Measurements from ENCODE around the gene FAM9B. TPM values are rescaled to one million over a fixed set of nuclear protein-coding genes. Genes with fewer than 3 reads are reported as not detected.
A peak's percentile ranks its signal among the peaks of the same experiment; 100 is the strongest.

The FAM9B gene
- total RNA-seq, 1 experiment from 2014 or later, result not detected

DNA sequence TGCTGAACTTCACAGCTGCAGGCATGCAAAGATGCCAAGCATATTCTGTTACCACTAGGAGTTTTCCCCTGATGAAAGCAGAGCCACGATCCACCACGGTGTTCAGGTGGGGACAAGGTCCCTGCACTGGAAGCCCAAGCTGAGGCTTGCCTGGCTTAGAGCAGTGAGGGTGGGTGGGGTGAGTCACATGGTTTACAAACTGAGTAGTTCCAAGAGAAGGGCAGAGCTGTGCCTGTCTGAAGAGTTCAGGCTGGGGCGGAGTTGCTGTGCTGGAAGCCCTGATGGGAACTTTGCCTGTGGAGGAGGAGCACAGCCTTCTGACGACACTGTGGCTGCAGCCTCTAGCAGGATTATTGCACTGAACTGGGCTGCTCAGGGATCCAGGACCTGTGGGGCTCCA is 45.5 kb downstream of the FAM9B start:
- POLR2A ChIA-PET (ENCODE audit: unreplicated experiment), result no interaction called here

DNA sequence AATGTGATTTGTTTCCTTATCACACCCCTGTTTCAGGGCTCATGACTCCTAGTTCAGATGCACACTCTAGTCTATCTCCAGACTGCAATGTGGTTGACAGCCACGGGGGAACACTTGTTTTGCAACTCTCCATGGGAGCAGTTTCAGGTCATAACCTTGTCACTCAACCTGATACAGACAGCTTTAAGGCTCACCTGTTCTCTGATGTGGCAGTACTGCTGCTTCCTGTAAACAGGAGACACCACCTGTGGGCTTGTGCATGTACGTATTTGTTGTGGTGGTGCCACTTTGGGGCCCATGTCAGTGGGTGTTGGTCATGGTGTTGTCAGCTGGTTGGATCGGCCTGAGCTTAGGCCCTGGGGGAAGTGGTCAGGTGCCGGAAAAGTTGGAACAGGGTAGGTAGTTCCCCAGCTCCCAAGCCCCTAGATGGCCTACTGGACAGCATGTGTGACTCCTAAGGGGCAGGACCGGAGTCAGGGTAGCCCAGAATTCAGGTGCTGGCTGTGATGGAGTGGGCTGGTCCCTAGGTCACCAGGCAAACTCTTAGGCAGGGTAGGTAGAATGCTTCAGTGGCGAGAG is 46.2 kb downstream of the FAM9B start:
- Histone ChIP-seq H3F3A (ENCODE audit: insufficient read depth, low read depth) (no peaks in the 10 kb centered on the region), H3K4me1 (replicated peaks; ENCODE audit: insufficient read depth) (peaks cover 14% of the 10 kb centered on the region; the same call in 1 of the 2 replicates), H3K79me2 (ENCODE audit: low read depth) (no peaks in the 10 kb centered on the region), H3K9me3 (ENCODE audit: insufficient read depth, low read depth) (no peaks in the 10 kb centered on the region), H4K20me1 (ENCODE audit: insufficient read depth) (no peaks in the 10 kb centered on the region), H2AFZ (no peak overlapping the region), H3K4me2 (no peak overlapping the region), H3K27ac (no peak overlapping the region), H3K27me3 (ENCODE audit: insufficient read depth, low read depth) (no peaks in the 10 kb centered on the region), H3K9me2 (ENCODE audit: insufficient read depth) (no peaks in the 10 kb centered on the region), H3K4me3 (no peak overlapping the region), H3K36me3 (ENCODE audit: low read depth) (no peaks in the 10 kb centered on the region)
- peak in 1 of 2 experiments; percentile 44 for DNase-seq
- no peak for TF ChIP-seq EZH2 (IDR thresholded peaks at IDR 0.05; ENCODE audit: low read depth)
- TF ChIP-seq, protein P1, sequence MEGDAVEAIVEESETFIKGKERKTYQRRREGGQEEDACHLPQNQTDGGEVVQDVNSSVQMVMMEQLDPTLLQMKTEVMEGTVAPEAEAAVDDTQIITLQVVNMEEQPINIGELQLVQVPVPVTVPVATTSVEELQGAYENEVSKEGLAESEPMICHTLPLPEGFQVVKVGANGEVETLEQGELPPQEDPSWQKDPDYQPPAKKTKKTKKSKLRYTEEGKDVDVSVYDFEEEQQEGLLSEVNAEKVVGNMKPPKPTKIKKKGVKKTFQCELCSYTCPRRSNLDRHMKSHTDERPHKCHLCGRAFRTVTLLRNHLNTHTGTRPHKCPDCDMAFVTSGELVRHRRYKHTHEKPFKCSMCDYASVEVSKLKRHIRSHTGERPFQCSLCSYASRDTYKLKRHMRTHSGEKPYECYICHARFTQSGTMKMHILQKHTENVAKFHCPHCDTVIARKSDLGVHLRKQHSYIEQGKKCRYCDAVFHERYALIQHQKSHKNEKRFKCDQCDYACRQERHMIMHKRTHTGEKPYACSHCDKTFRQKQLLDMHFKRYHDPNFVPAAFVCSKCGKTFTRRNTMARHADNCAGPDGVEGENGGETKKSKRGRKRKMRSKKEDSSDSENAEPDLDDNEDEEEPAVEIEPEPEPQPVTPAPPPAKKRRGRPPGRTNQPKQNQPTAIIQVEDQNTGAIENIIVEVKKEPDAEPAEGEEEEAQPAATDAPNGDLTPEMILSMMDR (conservative IDR thresholded peaks at IDR 0.05), result no peak
- intact Hi-C loops (cut with micrococcal nuclease; ENCODE audit: unreplicated experiment), result no loop called here
- ChIA-PET POLR2A (ENCODE audit: unreplicated experiment) (no interaction called here), CTCF (interaction anchor here (0.6 kb wide), 1 partner anchor 24 kb away, joined by 3 read pairs; no protein-coding TSS in a partner anchor)
- BruUV-seq (replicated peaks), result no TSS peak

More for the DNA sequence above, 45.5 kb downstream of the FAM9B start:
- no peaks in the 10 kb centered on the region for H3K9me3 ChIP-seq (ENCODE audit: insufficient read depth, low read depth)
- TF ChIP-seq EZH2 (IDR thresholded peaks at IDR 0.05; ENCODE audit: low read depth), result no peak
- TF ChIP-seq, protein P1 (conservative IDR thresholded peaks at IDR 0.05), result no peak
- CTCF ChIA-PET, result interaction anchor here (0.6 kb wide), 1 partner anchor 24 kb away, joined by 3 read pairs; no protein-coding TSS in a partner anchor
- no peaks in the 10 kb centered on the region for H3K36me3 ChIP-seq (ENCODE audit: low read depth)
- H3K9me2 ChIP-seq (ENCODE audit: insufficient read depth), result no peaks in the 10 kb centered on the region
- no peaks in the 10 kb centered on the region for H3F3A ChIP-seq (ENCODE audit: insufficient read depth, low read depth)
- H2AFZ ChIP-seq, result no peak overlapping the region
- H3K79me2 ChIP-seq (ENCODE audit: low read depth), result no peaks in the 10 kb centered on the region
- intact Hi-C loops (cut with micrococcal nuclease; ENCODE audit: unreplicated experiment), result no loop called here
- no peaks in the 10 kb centered on the region for H4K20me1 ChIP-seq (ENCODE audit: insufficient read depth)
- no peak for DNase-seq
- peaks cover 14% of the 10 kb centered on the region; the same call in 1 of the 2 replicates for H3K4me1 ChIP-seq (replicated peaks; ENCODE audit: insufficient read depth)
- no peaks in the 10 kb centered on the region for H3K27me3 ChIP-seq (ENCODE audit: insufficient read depth, low read depth)
- no peak overlapping the region for H3K27ac ChIP-seq
- BruUV-seq (replicated peaks), result no TSS peak
- H3K4me2 ChIP-seq, result no peak overlapping the region
- H3K4me3 ChIP-seq, result no peak overlapping the region

DNA sequence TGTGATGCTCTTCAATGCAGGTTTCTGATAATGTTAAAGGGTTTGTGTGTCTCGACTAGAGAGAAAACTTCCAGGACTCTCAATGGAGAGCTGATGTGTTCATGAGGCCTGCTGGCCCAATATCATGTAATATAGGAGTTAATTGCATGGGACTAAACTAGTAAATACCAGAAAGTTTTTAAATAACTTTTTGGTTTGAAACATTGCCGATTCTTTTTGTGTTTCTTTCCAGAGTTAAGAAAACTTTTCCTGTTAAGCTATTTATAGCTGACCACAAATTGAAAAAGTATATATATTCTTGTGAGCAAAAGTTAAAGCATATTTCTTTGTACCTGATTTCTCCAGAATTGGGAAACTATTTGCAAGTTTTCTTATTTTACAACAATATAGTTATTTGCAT is 49.7 kb downstream of the FAM9B start:
- no peaks in the 10 kb centered on the region for H3K79me2 ChIP-seq (ENCODE audit: low read depth)
- H3F3A ChIP-seq (ENCODE audit: insufficient read depth, low read depth), result no peaks in the 10 kb centered on the region
- no peak for DNase-seq
- no peak overlapping the region for H2AFZ ChIP-seq
- no peaks in the 10 kb centered on the region for H3K9me3 ChIP-seq (ENCODE audit: insufficient read depth, low read depth)
- H3K36me3 ChIP-seq (ENCODE audit: low read depth), result no peaks in the 10 kb centered on the region
- no peak overlapping the region for H3K4me2 ChIP-seq
- CTCF ChIA-PET, result no interaction called here
- no TSS peak for BruUV-seq (replicated peaks)
- no peaks in the 10 kb centered on the region for H4K20me1 ChIP-seq (ENCODE audit: insufficient read depth)
- H3K4me3 ChIP-seq, result no peak overlapping the region
- H3K27me3 ChIP-seq (ENCODE audit: insufficient read depth, low read depth), result no peaks in the 10 kb centered on the region
- intact Hi-C loops (cut with micrococcal nuclease; ENCODE audit: unreplicated experiment), result no loop called here
- POLR2A ChIA-PET (ENCODE audit: unreplicated experiment), result no interaction called here
- TF ChIP-seq, protein P1 (conservative IDR thresholded peaks at IDR 0.05), result no peak
- TF ChIP-seq EZH2 (IDR thresholded peaks at IDR 0.05; ENCODE audit: low read depth), result no peak
- H3K27ac ChIP-seq, result no peak overlapping the region
- H3K9me2 ChIP-seq (ENCODE audit: insufficient read depth), result no peaks in the 10 kb centered on the region
- H3K4me1 ChIP-seq (replicated peaks; ENCODE audit: insufficient read depth), result peaks cover 14% of the 10 kb centered on the region; the same call in 1 of the 2 replicates

Data from PC-9 (cell line).